Anterior cingulate cortex (tissue), 58 donors: Measurements from ENCODE around the gene SLC35F3.
A peak's percentile ranks its signal among the peaks of the same experiment; 100 is the strongest.

ENCODE experiments used
- DNase-seq, 58 donors: peaks; one replicate each; lab custom pipeline; 2025; lab: John Stamatoyannopoulos, UW

SLC35F3 gene

DNA sequence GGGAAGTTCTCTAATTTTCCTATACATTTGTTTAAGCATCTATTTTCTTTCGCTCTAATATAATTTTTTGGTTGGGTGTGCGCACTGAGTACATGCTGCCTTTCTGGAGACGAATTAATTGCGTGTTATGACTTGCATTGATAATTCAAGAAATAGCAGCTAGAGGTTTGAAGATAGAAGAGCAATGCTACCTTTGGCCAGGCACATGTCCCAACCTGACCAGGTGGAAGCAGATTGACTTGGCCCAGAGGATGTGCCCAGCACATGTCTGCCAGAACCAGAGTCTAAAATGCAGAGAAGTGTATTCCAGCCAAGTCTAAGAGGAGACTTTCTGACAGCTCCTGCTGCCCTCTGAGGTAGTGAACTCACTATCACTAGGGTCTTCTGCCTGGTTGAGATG is 114.3 kb downstream of the SLC35F3 start:
- no peak for DNase-seq

DNA sequence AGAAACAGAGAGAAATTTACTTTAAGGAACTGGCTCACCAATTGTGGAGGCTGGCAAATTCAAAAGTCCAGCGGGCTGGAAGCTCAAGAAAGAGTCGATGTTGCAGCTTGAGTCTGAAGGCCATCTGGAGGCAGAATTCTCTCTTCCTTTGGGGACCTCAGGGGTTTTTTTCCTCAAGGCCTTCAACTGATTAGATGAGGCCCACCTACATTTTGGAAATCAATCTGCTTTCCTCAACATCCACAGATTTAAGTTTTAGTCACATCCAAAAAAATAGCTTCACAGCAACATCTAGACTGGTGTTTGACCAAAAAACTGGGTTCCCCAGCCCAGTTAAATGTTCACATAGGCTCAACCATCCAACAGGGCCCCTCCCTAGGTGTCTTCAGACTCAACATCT is 114.9 kb downstream of the SLC35F3 start:
- DNase-seq: no peak

DNA sequence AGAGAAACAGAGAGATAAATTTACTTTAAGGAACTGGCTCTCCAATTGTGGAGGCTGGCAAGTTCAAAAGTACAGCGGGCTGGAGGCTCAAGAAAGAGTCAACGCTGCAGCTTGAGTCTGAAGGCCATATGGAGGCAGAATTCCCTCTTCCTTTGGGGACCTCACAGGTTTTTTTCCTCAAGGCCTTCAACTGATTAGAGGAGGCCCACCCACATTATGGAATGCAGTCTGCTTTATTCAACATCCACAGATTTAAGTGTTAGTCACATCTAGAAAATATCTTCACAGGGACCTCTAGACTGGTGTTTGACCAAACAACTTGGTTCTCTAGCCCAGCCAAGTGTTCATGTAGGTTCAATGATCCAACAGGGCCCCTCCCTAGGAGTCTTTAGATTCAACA is 117.8 kb downstream of the SLC35F3 start:
- no peak for DNase-seq

DNA sequence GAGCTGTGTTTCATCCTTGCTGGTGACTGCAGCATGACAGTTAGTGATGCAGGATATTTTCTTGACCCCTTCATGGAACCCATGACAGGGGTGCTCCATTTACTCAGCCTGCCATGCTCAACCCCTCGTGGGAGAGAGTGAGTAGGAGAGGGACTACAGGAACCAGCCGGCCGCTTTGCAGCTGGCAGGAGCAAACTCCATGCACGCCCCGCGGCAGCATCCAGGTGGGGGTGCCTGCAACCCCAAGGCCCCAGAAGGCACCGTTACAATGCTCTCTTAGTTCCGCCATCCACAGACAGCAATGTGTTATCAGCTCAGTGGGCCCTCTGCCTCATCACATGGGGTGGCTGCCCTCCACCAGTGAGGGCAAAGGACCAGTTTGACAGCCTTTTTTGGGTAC is 135.1 kb downstream of the SLC35F3 start:
- DNase-seq: no peak

- DNase-seq: no peak
Measured at GRCh38 chr1:234040446-234041317, 136.2 kb downstream of the SLC35F3 start.

- DNase-seq: no peak
Measured at GRCh38 chr1:234044079-234044478, 139.6 kb downstream of the SLC35F3 start.

GRCh38 chr1:234047123-234047522 is 142.6 kb downstream of the SLC35F3 start:
- DNase-seq: no peak

GRCh38 chr1:234062166-234062565 is 157.7 kb downstream of the SLC35F3 start:
- DNase-seq: no peak

DNA sequence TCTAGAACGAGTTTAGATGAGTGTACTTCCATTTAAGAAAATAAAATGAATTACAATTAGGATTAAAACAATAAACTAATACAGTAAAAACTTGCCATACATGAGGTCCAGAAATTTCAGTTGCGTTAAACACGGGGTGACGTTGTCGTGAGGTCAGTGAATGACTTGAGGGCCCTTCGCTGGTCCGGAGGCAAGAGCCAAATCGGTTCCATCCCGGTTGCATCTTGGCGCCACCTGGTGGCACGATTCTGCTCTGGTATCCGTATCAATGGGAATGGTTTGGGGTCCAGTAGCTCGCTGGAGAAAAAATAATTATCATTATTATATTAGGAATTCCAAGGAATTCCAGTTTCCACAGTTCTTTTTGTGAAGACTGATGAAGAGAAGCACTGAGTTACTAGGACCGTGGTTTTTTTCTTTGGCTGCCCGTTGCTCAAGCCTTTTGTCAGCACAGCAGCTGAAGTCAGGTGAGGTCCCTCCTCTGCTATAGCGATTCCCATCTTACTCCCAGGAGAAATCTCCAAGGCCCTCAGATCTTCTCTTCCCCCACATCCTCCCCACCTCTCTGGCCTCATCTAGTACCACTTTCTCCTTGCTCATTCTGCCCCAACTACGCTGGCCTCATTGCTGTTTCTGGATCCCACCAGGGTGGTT is 161.4 kb downstream of the SLC35F3 start:
- peak in 40 of 58 donors; percentile 3 to 87 (median 26) for DNase-seq

DNA sequence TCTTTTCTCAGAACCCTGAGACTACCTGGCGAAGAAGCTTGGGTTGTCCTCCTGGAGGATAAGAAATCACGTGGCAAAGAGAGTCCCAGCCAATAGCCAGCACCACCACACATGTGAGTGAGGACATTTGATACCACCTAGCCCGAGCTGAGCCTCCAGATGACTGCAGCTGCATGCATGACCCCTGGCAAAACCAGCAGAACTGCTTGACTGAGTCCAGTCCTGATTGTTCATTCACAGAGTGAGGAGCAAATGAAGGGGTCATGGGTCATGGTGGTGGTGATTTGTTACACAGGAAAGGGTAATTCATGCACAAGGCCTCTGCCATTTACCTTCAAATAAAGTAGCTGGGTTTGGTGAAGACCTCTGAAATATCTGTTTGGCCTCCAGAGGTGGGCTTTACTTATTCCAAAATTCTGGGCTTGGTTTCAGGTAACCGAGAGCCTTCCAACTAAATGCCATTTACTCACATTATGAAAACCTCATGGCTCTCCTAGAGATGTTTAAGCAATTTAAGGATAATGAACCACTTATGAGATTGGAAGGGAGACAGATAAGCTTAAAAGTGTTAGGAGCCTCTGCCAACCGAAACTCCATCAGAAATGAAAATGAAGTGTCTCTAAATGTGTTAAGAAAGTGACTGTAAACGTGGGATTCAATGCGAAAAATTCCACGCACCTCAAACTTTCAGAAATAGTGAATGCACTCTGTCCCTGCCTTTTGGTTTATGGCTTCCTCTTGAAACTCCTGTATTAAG is 163.3 kb downstream of the SLC35F3 start:
- DNase-seq: no peak

- DNase-seq: peak in 1 of 58 donors; percentile 51
Measured at GRCh38 chr1:234069760-234070159, 165.3 kb downstream of the SLC35F3 start.

DNA sequence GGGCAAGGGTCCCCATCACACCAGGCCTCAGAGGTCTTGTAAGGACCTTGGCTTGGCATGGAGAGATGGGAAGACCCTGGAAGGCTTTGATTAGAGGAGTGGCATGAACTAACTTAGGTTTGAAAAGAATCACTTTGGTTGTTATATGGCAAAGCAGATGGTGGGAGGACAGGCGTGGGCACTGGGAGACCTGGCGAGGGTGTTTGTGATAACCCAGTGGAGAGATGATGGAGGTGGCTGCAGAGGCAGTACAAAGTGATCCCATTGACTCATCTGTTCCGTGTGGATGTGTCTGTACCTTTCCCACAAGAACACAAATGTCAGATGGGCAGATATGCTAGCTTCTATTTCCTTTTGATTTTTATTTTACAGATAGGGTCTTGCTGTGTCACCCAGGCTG is 168.3 kb downstream of the SLC35F3 start:
- peak in 2 of 58 donors; percentile 31 to 36 for DNase-seq

GRCh38 chr1:234078143-234078542 is 173.7 kb downstream of the SLC35F3 start:
- peak in 6 of 58 donors; percentile 4 to 58 (median 22) for DNase-seq

DNA sequence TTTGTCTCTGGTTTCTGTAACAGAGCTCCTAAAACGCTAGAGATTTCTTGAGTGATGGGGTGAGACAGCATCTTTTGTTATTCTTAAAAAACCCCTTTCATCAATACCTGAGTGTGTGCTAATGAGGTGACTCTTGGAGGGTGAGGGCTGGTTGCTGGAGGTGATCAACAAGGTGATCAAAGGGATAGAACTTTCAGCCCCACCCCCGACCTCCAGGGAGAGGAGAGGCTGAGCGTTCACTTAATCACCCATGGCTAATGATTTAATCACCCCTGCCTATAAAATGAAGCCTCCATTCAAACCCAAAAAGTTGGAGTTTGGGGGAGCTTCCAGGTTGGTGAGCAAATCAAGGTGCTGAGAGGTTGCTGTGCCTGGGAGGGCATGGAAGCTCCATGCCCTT is 175.4 kb downstream of the SLC35F3 start:
- DNase-seq: no peak

DNA sequence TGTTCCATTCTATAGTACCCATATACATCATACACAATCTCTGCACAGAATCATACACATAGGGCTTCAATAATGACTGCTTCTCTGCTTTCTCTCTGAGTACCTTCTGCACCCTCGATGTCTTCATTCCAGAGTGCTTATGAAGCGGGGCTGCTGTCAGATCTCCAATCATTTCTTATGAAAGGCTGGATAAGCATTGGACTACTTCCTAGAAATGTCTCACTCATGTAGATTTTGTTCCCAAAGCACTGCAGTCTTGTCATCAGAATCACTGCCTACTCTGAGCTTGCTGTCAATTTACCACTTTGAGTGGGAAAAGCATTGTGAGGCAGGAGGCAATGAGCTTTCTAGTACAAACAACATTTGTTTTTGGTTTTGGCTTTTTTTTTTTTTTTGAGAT is 179.0 kb downstream of the SLC35F3 start:
- peak in 2 of 58 donors; percentile 14 to 54 for DNase-seq

GRCh38 chr1:234089396-234089795 is 184.9 kb downstream of the SLC35F3 start:
- DNase-seq: no peak

GRCh38 chr1:234090212-234091064 is 186.0 kb downstream of the SLC35F3 start:
- no peak for DNase-seq

DNA sequence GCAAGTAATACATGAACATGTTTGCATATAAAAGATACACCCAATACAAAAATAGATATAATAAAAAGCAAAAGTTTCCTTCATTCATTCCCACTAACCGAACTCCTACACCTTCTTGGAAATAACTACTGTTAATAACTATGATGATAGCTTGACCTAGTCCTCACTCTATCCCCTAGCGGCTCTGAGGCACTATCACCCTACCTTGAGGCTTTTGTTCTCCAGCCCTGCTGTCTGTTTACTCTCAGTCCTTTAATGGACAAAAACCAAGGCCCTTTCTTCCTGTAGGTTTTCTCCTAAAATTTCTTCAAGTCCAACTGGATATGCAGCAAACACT is 186.6 kb downstream of the SLC35F3 start:
- no peak for DNase-seq

- DNase-seq: no peak
Measured at GRCh38 chr1:234091876-234092275, 187.4 kb downstream of the SLC35F3 start.

GRCh38 chr1:234093107-234093506 is 188.6 kb downstream of the SLC35F3 start:
- DNase-seq: no peak
